Neural cell (in vitro differentiated cells): ENCODE results near the gene ALG6.

Experiments used
- EP300 ChIP-seq: fragments of 450-650 bp; conservative IDR thresholded peaks from 2 replicates; pipeline ENCODE4 v1.6.1; 2014; ENCODE audit warnings: antibody characterized with exemption, mild to moderate bottlenecking, moderate library complexity; ENCODE audit not compliant: poor library complexity, severe bottlenecking
- MXI1 ChIP-seq: fragments of 450-650 bp; conservative IDR thresholded peaks from 2 replicates; pipeline ENCODE4 v1.6.1; 2014; ENCODE audit warnings: antibody characterized with exemption, mild to moderate bottlenecking; ENCODE audit not compliant: poor library complexity, severe bottlenecking
- POLR2AphosphoS5 ChIP-seq: IDR thresholded peaks from 2 replicates; pipeline ENCODE4 v1.6.1; 2012
- TAF1 ChIP-seq: IDR thresholded peaks from 2 replicates; pipeline ENCODE4 v1.6.1; 2012; ENCODE audit warnings: low read depth
- TF ChIP-seq, protein P1 (sequence below): fragments of 450-650 bp; IDR thresholded peaks from 2 replicates; pipeline ENCODE4 v1.5.1; 2014; ENCODE audit warnings: antibody characterized with exemption, mild to moderate bottlenecking, moderate library complexity; ENCODE audit not compliant: poor library complexity, severe bottlenecking

DNA sequence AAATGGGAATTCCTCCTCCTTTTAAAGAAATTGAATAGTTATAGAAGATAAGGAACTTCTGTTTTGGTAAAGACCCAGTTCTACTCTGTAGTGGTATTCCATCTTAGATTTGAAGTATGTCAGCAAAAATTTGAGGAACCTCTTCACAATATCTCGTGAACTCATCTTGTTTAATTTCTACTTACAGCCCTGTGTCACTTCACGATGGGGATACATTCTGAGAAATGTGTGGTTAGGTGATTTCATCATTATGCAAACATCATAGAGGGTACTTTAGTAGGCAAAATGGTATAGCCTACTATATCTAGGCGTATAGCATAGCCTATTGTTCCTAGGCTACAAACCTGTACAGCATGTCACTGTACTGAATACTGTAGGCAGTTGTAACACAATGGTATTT, 36.0 kb downstream of the ALG6 start:
- TF ChIP-seq POLR2AphosphoS5 (no peak), MXI1 (no peak), EP300 (no peak), TAF1 (no peak)
- TF ChIP-seq, protein P1, sequence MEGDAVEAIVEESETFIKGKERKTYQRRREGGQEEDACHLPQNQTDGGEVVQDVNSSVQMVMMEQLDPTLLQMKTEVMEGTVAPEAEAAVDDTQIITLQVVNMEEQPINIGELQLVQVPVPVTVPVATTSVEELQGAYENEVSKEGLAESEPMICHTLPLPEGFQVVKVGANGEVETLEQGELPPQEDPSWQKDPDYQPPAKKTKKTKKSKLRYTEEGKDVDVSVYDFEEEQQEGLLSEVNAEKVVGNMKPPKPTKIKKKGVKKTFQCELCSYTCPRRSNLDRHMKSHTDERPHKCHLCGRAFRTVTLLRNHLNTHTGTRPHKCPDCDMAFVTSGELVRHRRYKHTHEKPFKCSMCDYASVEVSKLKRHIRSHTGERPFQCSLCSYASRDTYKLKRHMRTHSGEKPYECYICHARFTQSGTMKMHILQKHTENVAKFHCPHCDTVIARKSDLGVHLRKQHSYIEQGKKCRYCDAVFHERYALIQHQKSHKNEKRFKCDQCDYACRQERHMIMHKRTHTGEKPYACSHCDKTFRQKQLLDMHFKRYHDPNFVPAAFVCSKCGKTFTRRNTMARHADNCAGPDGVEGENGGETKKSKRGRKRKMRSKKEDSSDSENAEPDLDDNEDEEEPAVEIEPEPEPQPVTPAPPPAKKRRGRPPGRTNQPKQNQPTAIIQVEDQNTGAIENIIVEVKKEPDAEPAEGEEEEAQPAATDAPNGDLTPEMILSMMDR, result no peak
